Glomerular endothelial cell (primary cell): ENCODE results near the gene CRYGS. TPM values are rescaled to one million over a fixed set of nuclear protein-coding genes. Genes with fewer than 3 reads are reported as not detected.

Experiments
- DNase-seq: peaks from one replicate; pipeline ENCODE4 v3.0.0-alpha.2; 2011; ENCODE audit warnings: low read depth, low spot score; ENCODE audit errors: extremely low read depth
- total RNA-seq: library from RNA; depleted of rRNA; stranded (reverse); fragments of >200 nt; gene quantifications from 2 replicates; pipeline ENCODE4 v1.2.3, GENCODE V29; 2015

Gene CRYGS
- total RNA-seq, 1 donor from 2014 or later, result 3.3 TPM

- DNase-seq, result no peak
Observed at GRCh38 chr3:186496016-186496415, 48.2 kb downstream of the CRYGS start.

- DNase-seq, result no peak
Observed at GRCh38 chr3:186493525-186494255, 50.5 kb downstream of the CRYGS start.

- DNase-seq, result no peak
Observed at GRCh38 chr3:186492385-186492984, 51.7 kb downstream of the CRYGS start.

- DNase-seq, result no peak
Observed at GRCh38 chr3:186489507-186489906, 54.7 kb downstream of the CRYGS start.

Other genes with a start within 250 kb of the CRYGS start
- gene DGKG, start 182.1 kb downstream of the CRYGS start, total RNA-seq, result 3.8 and 4.4 TPM in 2 replicates
- gene TBCCD1, start 23.0 kb upstream of the CRYGS start, total RNA-seq, result 12.4 and 16.1 TPM in 2 replicates
- 63.6 and 101 TPM in 2 replicates for gene DNAJB11, start 26.3 kb upstream of the CRYGS start, total RNA-seq
- not detected in 2 replicates for gene AHSG, start 68.7 kb upstream of the CRYGS start, total RNA-seq
- gene FETUB, start 96.0 kb upstream of the CRYGS start, total RNA-seq, result not detected in 2 replicates
- not detected in 2 replicates for gene HRG, start 121.6 kb upstream of the CRYGS start, total RNA-seq
- not detected in 2 replicates for gene KNG1, start 173.0 kb upstream of the CRYGS start, total RNA-seq
- gene EIF4A2, start 239.2 kb upstream of the CRYGS start, total RNA-seq, result 233 and 236 TPM in 2 replicates